ENCODE measurements around the gene ZNF462.

DNA sequence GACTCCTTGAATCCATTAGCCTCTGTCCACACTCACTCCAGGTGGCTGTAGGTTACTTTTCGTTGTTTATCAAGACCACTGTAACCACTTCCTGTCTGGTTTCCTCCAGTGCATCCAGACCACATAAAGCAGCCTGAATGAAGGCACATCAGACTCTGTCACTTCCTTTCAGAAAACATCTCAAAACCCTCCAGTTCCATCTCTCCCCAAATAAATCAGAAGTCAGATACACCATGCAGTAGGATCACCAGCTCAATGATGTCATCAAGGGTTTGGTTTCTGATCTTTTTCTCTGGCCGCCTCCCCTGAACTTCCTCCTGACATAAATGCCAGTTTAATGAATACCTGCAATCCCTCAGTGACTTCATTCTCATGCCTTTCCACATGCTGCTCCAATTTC lies 161.2 kb downstream of the ZNF462 start:
- TF ChIP-seq YY1 (IDR thresholded peaks at IDR 0.05; ENCODE audit: low read depth) (no peak), ZBTB7A (IDR thresholded peaks at IDR 0.05; ENCODE audit: low read depth) (no peak), TAF1 (IDR thresholded peaks at IDR 0.05; ENCODE audit: low read depth) (no peak), CEBPB (IDR thresholded peaks at IDR 0.05) (no peak), NFIC (IDR thresholded peaks at IDR 0.05) (no peak), RAD21 (IDR thresholded peaks at IDR 0.05; ENCODE audit: low read depth) (no peak), EP300 (IDR thresholded peaks at IDR 0.05; ENCODE audit: borderline replicate concordance) (no peak), CREB1 (IDR thresholded peaks at IDR 0.05; ENCODE audit: low read depth) (no peak), TCF12 (IDR thresholded peaks at IDR 0.05; ENCODE audit: low read depth) (no peak), FOXM1 (IDR thresholded peaks at IDR 0.05; ENCODE audit: borderline replicate concordance, low read depth) (no peak), EGR1 (IDR thresholded peaks at IDR 0.05) (no peak)
- TF ChIP-seq, protein P1, sequence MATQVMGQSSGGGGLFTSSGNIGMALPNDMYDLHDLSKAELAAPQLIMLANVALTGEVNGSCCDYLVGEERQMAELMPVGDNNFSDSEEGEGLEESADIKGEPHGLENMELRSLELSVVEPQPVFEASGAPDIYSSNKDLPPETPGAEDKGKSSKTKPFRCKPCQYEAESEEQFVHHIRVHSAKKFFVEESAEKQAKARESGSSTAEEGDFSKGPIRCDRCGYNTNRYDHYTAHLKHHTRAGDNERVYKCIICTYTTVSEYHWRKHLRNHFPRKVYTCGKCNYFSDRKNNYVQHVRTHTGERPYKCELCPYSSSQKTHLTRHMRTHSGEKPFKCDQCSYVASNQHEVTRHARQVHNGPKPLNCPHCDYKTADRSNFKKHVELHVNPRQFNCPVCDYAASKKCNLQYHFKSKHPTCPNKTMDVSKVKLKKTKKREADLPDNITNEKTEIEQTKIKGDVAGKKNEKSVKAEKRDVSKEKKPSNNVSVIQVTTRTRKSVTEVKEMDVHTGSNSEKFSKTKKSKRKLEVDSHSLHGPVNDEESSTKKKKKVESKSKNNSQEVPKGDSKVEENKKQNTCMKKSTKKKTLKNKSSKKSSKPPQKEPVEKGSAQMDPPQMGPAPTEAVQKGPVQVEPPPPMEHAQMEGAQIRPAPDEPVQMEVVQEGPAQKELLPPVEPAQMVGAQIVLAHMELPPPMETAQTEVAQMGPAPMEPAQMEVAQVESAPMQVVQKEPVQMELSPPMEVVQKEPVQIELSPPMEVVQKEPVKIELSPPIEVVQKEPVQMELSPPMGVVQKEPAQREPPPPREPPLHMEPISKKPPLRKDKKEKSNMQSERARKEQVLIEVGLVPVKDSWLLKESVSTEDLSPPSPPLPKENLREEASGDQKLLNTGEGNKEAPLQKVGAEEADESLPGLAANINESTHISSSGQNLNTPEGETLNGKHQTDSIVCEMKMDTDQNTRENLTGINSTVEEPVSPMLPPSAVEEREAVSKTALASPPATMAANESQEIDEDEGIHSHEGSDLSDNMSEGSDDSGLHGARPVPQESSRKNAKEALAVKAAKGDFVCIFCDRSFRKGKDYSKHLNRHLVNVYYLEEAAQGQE (IDR thresholded peaks at IDR 0.05; ENCODE audit: low read depth): no peak
- TF ChIP-seq, protein P2, sequence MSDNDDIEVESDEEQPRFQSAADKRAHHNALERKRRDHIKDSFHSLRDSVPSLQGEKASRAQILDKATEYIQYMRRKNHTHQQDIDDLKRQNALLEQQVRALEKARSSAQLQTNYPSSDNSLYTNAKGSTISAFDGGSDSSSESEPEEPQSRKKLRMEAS (IDR thresholded peaks at IDR 0.05): no peak

All from Ishikawa (cell line).